Renal cortical epithelial cell (primary cell): ENCODE measurements around the gene UMODL1. TPM values are rescaled to one million over a fixed set of nuclear protein-coding genes. Genes with fewer than 3 reads are reported as not detected.

Source experiments
- DNase-seq: peaks from one replicate; pipeline ENCODE4 v3.0.0-alpha.2; 2011; ENCODE audit warnings: low read depth
- total RNA-seq: library from RNA; depleted of rRNA; stranded (reverse); fragments of >200 nt; gene quantifications from 2 replicates; pipeline ENCODE4 v1.2.3, GENCODE V29; 2014

UMODL1 gene
- total RNA-seq, 1 donor from 2014 or later: not detected

GRCh38 chr21:42127164-42128150 lies 56.3 kb downstream of the UMODL1 start:
- peak; percentile 22 for DNase-seq

GRCh38 chr21:42129300-42130266 lies 58.5 kb downstream of the UMODL1 start:
- DNase-seq: no peak

GRCh38 chr21:42130441-42130840 lies 59.3 kb downstream of the UMODL1 start:
- DNase-seq: no peak

- no peak for DNase-seq
Measured at GRCh38 chr21:42132183-42132582, 61.1 kb downstream of the UMODL1 start.

GRCh38 chr21:42133131-42133530 lies 62.0 kb downstream of the UMODL1 start:
- no peak for DNase-seq

- DNase-seq: no peak
Measured at GRCh38 chr21:42135386-42136052, 64.4 kb downstream of the UMODL1 start.

- DNase-seq: no peak
Measured at GRCh38 chr21:42137191-42137904, 66.2 kb downstream of the UMODL1 start.

- DNase-seq: no peak
Measured at GRCh38 chr21:42140196-42140934, 69.2 kb downstream of the UMODL1 start.

- no peak for DNase-seq
Measured at GRCh38 chr21:42141643-42142042, 70.5 kb downstream of the UMODL1 start.

- no peak for DNase-seq
Measured at GRCh38 chr21:42142141-42142540, 71.0 kb downstream of the UMODL1 start.

- DNase-seq: no peak
Measured at GRCh38 chr21:42142627-42143026, 71.5 kb downstream of the UMODL1 start.

- no peak for DNase-seq
Measured at GRCh38 chr21:42143111-42143510, 72.0 kb downstream of the UMODL1 start.

GRCh38 chr21:42144221-42144620 lies 73.1 kb downstream of the UMODL1 start:
- no peak for DNase-seq

GRCh38 chr21:42144679-42145568 lies 73.8 kb downstream of the UMODL1 start:
- DNase-seq: no peak

GRCh38 chr21:42145569-42146272 lies 74.6 kb downstream of the UMODL1 start:
- peak; percentile 21 for DNase-seq

- no peak for DNase-seq
Measured at GRCh38 chr21:42146273-42146805, 75.2 kb downstream of the UMODL1 start.

GRCh38 chr21:42146821-42147220 lies 75.7 kb downstream of the UMODL1 start:
- no peak for DNase-seq

GRCh38 chr21:42147386-42148020 lies 76.4 kb downstream of the UMODL1 start:
- DNase-seq: no peak
